PC-9 (cell line): ENCODE results near the gene ARL2BP. TPM values are rescaled to one million over a fixed set of nuclear protein-coding genes. Genes with fewer than 3 reads are reported as not detected.

Experiments used
- BruUV-seq: library from RNA; stranded (reverse); fragments of 400-500 nt; replicated peaks from 2 replicates; lab custom pipeline; 2021; lab: Mats Ljungman, UMichigan
- CTCF ChIA-PET: fragments of 300-600 bp; sonication (Branson Sonifier 250); formaldehyde crosslinking; loops from one replicate; lab custom pipeline; 2022; ENCODE audit warnings: antibody characterized with exemption; lab: Charles Lee
- POLR2A ChIA-PET: fragments of 300-600 bp; sonication (Branson Sonifier 250); formaldehyde crosslinking; loops from one replicate; lab custom pipeline; 2022; ENCODE audit warnings: antibody characterized with exemption; ENCODE audit not compliant: unreplicated experiment; lab: Charles Lee
- DNase-seq, 2 experiments: peaks; one replicate each; pipeline versions ENCODE4 v3.0.0 to v3.0.0-alpha.2; 2015 to 2022; ENCODE audit warnings: mixed read lengths in 1 of 2
- H2AFZ ChIP-seq: fragments of 200-600 bp; sonication (generic); 2 replicates; pipeline ENCODE4 v1.8.1; 2017; ENCODE audit warnings: antibody characterized with exemption
- H3F3A ChIP-seq: fragments of 200-600 bp; sonication (generic); 2 replicates; pipeline ENCODE4 v1.8.1; 2017; ENCODE audit warnings: antibody characterized with exemption, mild to moderate bottlenecking, low read depth; ENCODE audit not compliant: insufficient read depth
- H3K27ac ChIP-seq: fragments of 200-600 bp; sonication (generic); 2 replicates; pipeline ENCODE4 v1.6.1; 2016; ENCODE audit warnings: mixed run types
- H3K27me3 ChIP-seq: fragments of 200-600 bp; sonication (generic); 2 replicates; pipeline ENCODE4 v1.6.1; 2016; ENCODE audit warnings: low read depth, mixed run types; ENCODE audit not compliant: insufficient read depth
- H3K36me3 ChIP-seq: fragments of 200-600 bp; sonication (generic); 2 replicates; pipeline ENCODE4 v1.6.1; 2016; ENCODE audit warnings: low read depth, mixed run types
- H3K4me1 ChIP-seq: fragments of 200-600 bp; sonication (generic); replicated peaks from 2 replicates; pipeline ENCODE4 v1.6.1; 2016; ENCODE audit warnings: mixed run types; ENCODE audit not compliant: insufficient read depth
- H3K4me2 ChIP-seq: fragments of 200-600 bp; sonication (generic); 2 replicates; pipeline ENCODE4 v1.6.1; 2017; ENCODE audit warnings: mixed run types
- H3K4me3 ChIP-seq: fragments of 200-600 bp; sonication (generic); 2 replicates; pipeline ENCODE4 v1.6.1; 2016; ENCODE audit warnings: mixed run types
- H3K79me2 ChIP-seq: fragments of 200-600 bp; sonication (generic); 2 replicates; pipeline ENCODE4 v1.6.1; 2017; ENCODE audit warnings: low read depth, mixed run types
- H3K9me2 ChIP-seq: fragments of 200-600 bp; sonication (generic); 2 replicates; pipeline ENCODE4 v1.8.1; 2017; ENCODE audit warnings: mild to moderate bottlenecking; ENCODE audit not compliant: insufficient read depth
- H3K9me3 ChIP-seq: fragments of 200-600 bp; sonication (generic); 2 replicates; pipeline ENCODE4 v1.8.1; 2016; ENCODE audit warnings: low read depth; ENCODE audit not compliant: insufficient read depth
- H4K20me1 ChIP-seq: fragments of 200-600 bp; sonication (generic); 2 replicates; pipeline ENCODE4 v1.8.1; 2017; ENCODE audit not compliant: insufficient read depth
- CTCF ChIP-seq: fragments of 200-600 bp; sonication (generic); conservative IDR thresholded peaks from 2 replicates; pipeline ENCODE4 v1.6.1; 2017; ENCODE audit warnings: mixed run types, antibody characterized with exemption, mild to moderate bottlenecking, moderate library complexity
- EZH2 ChIP-seq: fragments of 200-600 bp; sonication (generic); IDR thresholded peaks from 2 replicates; pipeline ENCODE4 v1.8.0; 2017; ENCODE audit warnings: antibody characterized with exemption, low read depth
- intact Hi-C: fragments of 100-400 bp; cut with micrococcal nuclease; formaldehyde crosslinking; loops from one replicate; pipeline ENCODE4 v1.10.0; 2022; ENCODE audit not compliant: unreplicated experiment
- total RNA-seq: library from RNA; stranded (reverse); gene quantifications from 2 replicates; pipeline ENCODE4 v1.2.3, GENCODE V29; 2021

Gene ARL2BP
- total RNA-seq, 1 experiment from 2014 or later, result 23.6 TPM

GRCh38 chr16:57202095-57202886 is 42.8 kb upstream of the ARL2BP start:
- Histone ChIP-seq H3K27ac (no peak overlapping the region), H3K4me1 (no peaks in the 10 kb centered on the region), H3K4me2 (no peak overlapping the region), H3K79me2 (peaks cover 13% of the 10 kb centered on the region), H3K36me3 (peaks cover 24% of the 10 kb centered on the region), H4K20me1 (no peaks in the 10 kb centered on the region), H2AFZ (no peak overlapping the region), H3F3A (peaks cover 7% of the 10 kb centered on the region; the same call in 1 of the 2 replicates), H3K27me3 (no peaks in the 10 kb centered on the region), H3K4me3 (no peak overlapping the region), H3K9me3 (no peaks in the 10 kb centered on the region), H3K9me2 (no peaks in the 10 kb centered on the region)
- DNase-seq, result no peak
- intact Hi-C loops, result no loop called here
- no peak for TF ChIP-seq EZH2
- no TSS peak for BruUV-seq
- ChIA-PET POLR2A (no interaction called here), CTCF (interaction anchor here (0.6 kb wide), 1 partner anchor 39 kb away, joined by 4 read pairs; no protein-coding TSS in a partner anchor)

- no TSS peak for BruUV-seq
- Histone ChIP-seq H3K9me3 (no peaks in the 10 kb centered on the region), H3F3A (peaks cover 7% of the 10 kb centered on the region; the same call in 1 of the 2 replicates), H3K4me2 (no peak overlapping the region), H2AFZ (no peak overlapping the region), H3K36me3 (peaks cover 30% of the 10 kb centered on the region), H3K27ac (no peak overlapping the region), H3K27me3 (no peaks in the 10 kb centered on the region), H3K4me3 (no peak overlapping the region), H3K4me1 (no peaks in the 10 kb centered on the region), H3K9me2 (no peaks in the 10 kb centered on the region), H3K79me2 (peaks cover 5% of the 10 kb centered on the region; the same call in 1 of the 2 replicates), H4K20me1 (no peaks in the 10 kb centered on the region)
- ChIA-PET POLR2A (interaction anchor here (0.5 to 0.7 kb wide), 3 partner anchors 17 to 464 kb away, joined by 3 to 6 read pairs (median 3); partner anchors contain the start of genes ADGRG3, PSME3IP1 and RSPRY1), CTCF (no interaction called here)
- no peak for DNase-seq
- intact Hi-C loops, result no loop called here
- no peak for TF ChIP-seq CTCF
- TF ChIP-seq EZH2, result no peak
Observed at GRCh38 chr16:57203451-57203850, 41.6 kb upstream of the ARL2BP start.

GRCh38 chr16:57204675-57205074 is 40.4 kb upstream of the ARL2BP start:
- POLR2A ChIA-PET, result no interaction called here

More at GRCh38 chr16:57204675-57205074, 40.4 kb upstream of the ARL2BP start:
- Histone ChIP-seq H3F3A (peaks cover 7% of the 10 kb centered on the region; the same call in 1 of the 2 replicates), H3K4me2 (no peak overlapping the region), H3K4me3 (no peak overlapping the region), H3K27me3 (no peaks in the 10 kb centered on the region), H3K9me2 (no peaks in the 10 kb centered on the region), H3K36me3 (peaks cover 35% of the 10 kb centered on the region), H3K4me1 (no peaks in the 10 kb centered on the region), H2AFZ (no peak overlapping the region), H3K79me2 (no peaks in the 10 kb centered on the region), H3K27ac (no peak overlapping the region), H3K9me3 (no peaks in the 10 kb centered on the region), H4K20me1 (no peaks in the 10 kb centered on the region)
- CTCF ChIA-PET, result no interaction called here
- no TSS peak for BruUV-seq
- TF ChIP-seq CTCF (no peak), EZH2 (no peak)
- intact Hi-C loops, result no loop called here
- no peak for DNase-seq
